Memory B cell (primary cell): ENCODE results near the gene CREB5.
A peak's percentile ranks its signal among the peaks of the same experiment; 100 is the strongest.

Experiments
- ATAC-seq: fragments of 150-1000 bp; cut with Tn5 transposase; 2 replicates; pipeline ENCODE4 v1.10.0; 2021; ENCODE audit warnings: low read depth, mild to moderate bottlenecking, moderate library complexity
- DNase-seq, 2 donors: peaks; one replicate each; pipeline ENCODE4 v3.0.0; 2022; ENCODE audit warnings: low spot score in 2 of 2
- H3K27ac Mint-ChIP-seq: one replicate; pipeline ENCODE4 v1.8.0; 2022; ENCODE audit warnings: mild to moderate bottlenecking, moderate library complexity, mixed read lengths
- H3K27me3 Mint-ChIP-seq: one replicate; pipeline ENCODE4 v1.8.0; 2022; ENCODE audit warnings: mixed read lengths
- H3K36me3 Mint-ChIP-seq: one replicate; pipeline ENCODE4 v1.8.0; 2022; ENCODE audit warnings: mild to moderate bottlenecking, mixed read lengths
- H3K4me1 Mint-ChIP-seq: one replicate; pipeline ENCODE4 v1.8.0; 2022; ENCODE audit warnings: mixed read lengths
- H3K4me3 Mint-ChIP-seq: one replicate; pipeline ENCODE4 v1.8.0; 2022; ENCODE audit warnings: mild to moderate bottlenecking, moderate library complexity, mixed read lengths
- H3K9me3 Mint-ChIP-seq: one replicate; pipeline ENCODE4 v1.8.0; 2022; ENCODE audit warnings: mixed read lengths

The CREB5 gene

DNA sequence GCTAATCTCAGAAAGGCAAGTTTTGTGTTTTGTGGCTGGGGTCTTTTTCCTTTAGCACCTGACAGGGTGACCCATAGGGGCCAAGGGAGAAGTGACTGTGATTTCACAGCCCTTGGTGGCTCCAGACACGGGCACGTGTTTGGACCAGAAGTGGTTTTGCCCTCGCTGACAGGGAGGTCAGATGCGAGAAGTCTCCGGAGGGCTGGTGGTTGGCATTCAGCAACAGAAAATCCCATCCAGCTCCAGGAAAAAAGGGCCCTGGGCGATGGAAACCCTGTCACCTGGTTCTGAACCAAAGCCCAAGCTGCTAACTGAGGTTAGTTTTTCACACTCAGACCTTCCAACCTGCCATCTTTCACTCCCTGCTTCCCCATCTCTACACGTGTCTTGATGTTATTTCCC lies 272.9 kb downstream of the CREB5 start:
- H3K27ac Mint-ChIP-seq = no peak overlapping the region
- H3K9me3 Mint-ChIP-seq = no peaks in the 10 kb centered on the region
- no peaks in the 10 kb centered on the region for H3K27me3 Mint-ChIP-seq
- ATAC-seq (peak; percentile 39), DNase-seq (peak; percentile 8 to 26)
- H3K4me3 Mint-ChIP-seq = no peak overlapping the region
- H3K36me3 Mint-ChIP-seq = no peaks in the 10 kb centered on the region
- H3K4me1 Mint-ChIP-seq = peaks cover 2% of the 10 kb centered on the region

DNA sequence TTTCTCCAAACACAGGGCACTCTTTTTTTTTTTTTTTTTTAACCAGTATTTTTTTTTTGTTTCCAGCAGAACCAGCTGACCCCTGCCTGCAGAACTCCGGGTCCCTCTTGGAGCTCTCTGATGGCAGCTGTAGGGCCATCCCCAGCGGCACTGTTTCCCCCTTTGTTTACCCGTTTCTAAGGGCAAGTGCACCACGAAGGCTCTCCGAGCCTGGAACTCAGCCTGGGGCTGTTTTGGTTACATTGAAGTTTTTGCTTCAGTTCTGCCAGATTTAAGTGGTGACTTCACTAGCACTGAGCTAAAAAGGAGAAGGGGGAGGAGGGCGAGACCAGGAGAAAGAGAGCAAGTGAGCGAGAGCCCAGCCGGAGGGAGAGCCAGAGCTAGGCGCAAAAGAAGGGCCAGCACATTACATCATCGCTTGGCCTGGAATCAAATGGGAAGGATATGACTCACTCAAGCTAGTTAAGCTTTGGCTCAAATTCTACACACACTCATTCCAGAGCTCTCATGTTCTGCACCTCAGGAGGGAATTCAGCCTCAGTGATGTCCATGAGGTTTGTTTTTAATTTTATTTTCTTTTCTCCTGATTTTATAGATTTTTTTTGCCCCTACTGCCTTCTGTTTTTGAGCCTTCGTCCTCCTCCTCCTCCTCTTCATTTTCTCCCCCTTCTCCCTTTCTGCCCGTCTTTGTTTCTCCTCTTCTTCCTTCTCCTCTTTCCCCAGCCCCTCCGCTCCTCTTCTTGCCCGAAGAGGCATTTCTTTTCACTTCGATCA lies 273.5 kb downstream of the CREB5 start:
- peak; percentile 1 to 33 for DNase-seq
- H3K4me3 Mint-ChIP-seq = no peak overlapping the region
- no peaks in the 10 kb centered on the region for H3K9me3 Mint-ChIP-seq

DNA sequence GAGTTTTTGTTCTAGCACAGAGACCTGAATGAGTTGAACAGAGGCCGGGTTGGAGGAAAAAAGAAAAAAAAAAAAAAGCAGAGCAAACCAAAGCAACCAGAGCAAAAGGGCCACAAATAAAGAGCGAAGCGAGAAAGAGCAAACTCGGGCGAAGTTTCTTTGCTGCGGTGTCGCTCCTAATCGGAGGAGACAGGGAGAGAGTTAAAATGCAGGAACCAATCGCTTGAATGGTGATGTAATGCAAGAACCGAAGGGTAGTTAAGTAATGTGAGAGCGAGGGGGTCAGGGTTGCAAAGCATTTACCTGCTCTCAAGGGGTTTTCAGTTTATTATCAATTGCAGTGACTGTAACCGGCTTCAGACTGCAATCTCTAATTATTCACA lies 274.1 kb downstream of the CREB5 start:
- Mint-ChIP-seq H3K9me3 (no peaks in the 10 kb centered on the region), H3K4me3 (no peak overlapping the region), H3K36me3 (no peaks in the 10 kb centered on the region), H3K4me1 (peaks cover 2% of the 10 kb centered on the region), H3K27me3 (no peaks in the 10 kb centered on the region), H3K27ac (no peak overlapping the region)
- DNase-seq = no peak
- ATAC-seq = no peak

More for the DNA sequence above, 273.5 kb downstream of the CREB5 start:
- Mint-ChIP-seq H3K4me1 (peaks cover 2% of the 10 kb centered on the region), H3K27ac (no peak overlapping the region), H3K27me3 (no peaks in the 10 kb centered on the region), H3K36me3 (no peaks in the 10 kb centered on the region)
- peak; percentile 76 for ATAC-seq

DNA sequence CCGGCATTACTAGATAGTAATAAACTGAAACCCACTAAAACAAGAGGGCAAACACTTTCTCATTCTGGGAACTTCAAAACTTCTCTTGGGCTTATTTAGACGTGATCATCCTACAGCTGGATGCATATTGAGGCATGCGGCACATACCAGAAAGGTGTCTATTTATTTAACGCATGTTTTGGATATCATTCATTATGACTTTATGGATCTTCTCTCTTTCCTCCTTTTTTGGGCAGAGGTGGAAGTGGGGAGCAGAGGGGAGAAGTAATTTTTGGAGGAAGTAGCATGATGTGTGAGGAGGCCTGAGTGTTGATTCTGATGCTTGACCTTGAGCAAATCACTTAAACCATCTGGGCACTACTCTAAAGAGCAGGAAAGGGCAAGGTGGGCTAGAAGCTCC lies 275.2 kb downstream of the CREB5 start:
- Mint-ChIP-seq H3K9me3 (no peaks in the 10 kb centered on the region), H3K27ac (no peak overlapping the region), H3K4me1 (peaks cover 2% of the 10 kb centered on the region), H3K4me3 (no peak overlapping the region), H3K36me3 (no peaks in the 10 kb centered on the region), H3K27me3 (no peaks in the 10 kb centered on the region)
- DNase-seq (no peak), ATAC-seq (no peak)

DNA sequence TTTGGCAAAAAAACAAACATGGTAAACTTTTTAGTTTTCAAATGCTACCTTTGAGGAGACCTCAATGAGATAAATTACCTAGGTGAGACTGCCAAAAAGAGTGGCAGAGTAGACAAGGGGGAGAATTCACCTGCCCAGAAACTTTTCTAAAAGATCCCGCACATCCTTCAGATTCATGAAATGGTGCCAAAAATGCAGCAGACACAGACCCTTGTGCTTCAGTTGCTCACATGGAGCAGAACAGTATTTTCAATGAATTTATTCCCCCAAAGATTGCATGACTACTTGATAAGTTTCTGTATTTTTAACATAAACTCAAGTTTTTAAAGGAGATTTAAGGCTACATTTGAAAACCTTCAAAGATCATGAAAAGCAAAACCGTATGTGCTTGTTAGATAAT lies 275.9 kb downstream of the CREB5 start:
- Mint-ChIP-seq H3K9me3 (no peaks in the 10 kb centered on the region), H3K27ac (no peak overlapping the region), H3K27me3 (no peaks in the 10 kb centered on the region), H3K4me1 (peaks cover 2% of the 10 kb centered on the region), H3K4me3 (no peak overlapping the region), H3K36me3 (no peaks in the 10 kb centered on the region)
- DNase-seq = no peak
- no peak for ATAC-seq

DNA sequence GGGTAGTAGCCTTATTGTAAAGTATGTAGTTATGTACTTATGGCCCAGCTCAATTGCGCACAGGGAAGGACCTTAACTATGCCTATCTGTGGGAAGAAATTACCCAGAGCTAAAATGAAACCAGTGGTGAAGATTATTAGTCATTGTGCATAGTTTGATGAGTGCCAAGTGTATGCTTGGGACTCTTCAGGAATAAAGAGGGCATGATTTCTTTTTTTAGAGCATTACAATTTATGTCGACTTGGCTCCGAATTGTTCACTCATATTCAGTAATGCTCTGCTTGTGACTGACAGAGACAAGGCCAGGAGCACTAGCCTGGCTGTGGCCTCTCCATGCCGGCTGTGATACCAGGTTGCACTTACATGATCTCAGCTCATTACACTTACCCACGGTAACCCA lies 276.3 kb downstream of the CREB5 start:
- H3K27ac Mint-ChIP-seq = no peak overlapping the region
- DNase-seq = no peak
- H3K9me3 Mint-ChIP-seq = no peaks in the 10 kb centered on the region
- ATAC-seq = no peak
- no peaks in the 10 kb centered on the region for H3K36me3 Mint-ChIP-seq
- peaks cover 2% of the 10 kb centered on the region for H3K4me1 Mint-ChIP-seq
- no peaks in the 10 kb centered on the region for H3K27me3 Mint-ChIP-seq
- H3K4me3 Mint-ChIP-seq = no peak overlapping the region

DNA sequence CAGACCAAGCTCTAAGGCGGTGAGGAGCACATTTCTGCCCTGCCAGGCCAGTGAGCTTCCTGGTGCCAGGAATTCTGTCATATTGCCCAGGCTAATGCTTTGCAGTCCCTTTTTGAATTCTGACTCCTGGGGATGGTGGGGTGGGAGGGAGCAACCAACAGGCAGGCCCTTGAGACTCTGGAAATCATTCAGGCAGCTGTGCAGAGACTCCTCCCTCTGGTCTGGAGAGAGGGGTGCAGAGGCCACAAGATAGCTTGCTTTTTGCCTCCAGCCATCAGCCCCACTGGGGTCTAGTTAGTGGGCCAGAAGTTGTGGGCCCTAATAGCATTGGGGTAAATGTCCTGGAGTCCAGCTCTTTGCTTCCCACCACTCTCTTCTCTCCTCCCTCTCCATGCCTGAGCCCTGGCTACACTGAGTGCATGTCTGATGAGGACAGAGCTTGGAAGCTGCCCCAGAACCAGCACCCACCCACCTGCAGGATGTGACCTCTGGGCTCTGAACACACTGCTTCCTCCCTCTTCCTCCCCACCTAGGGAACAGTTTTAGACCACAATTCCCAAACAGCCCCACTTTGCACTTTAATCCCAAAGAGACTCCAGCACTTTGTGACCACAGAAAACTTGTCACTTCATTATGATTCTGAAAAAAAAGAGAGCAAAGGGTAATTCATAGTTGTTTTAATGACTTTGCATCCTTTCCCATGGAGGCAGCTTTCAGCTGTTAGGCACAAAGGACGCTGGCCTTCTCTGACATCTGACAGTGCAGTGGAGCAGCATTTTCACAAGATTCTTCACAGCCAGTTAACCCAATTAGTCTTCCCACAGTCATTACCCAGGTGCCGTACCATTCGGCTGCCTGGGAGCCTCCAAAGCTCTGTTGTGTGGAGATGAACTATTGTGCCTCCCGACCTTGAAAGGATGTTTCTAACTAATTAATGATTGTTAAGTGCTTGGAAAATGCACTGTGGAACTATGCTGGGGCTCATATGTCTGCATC lies 283.3 kb downstream of the CREB5 start:
- Mint-ChIP-seq H3K4me3 (no peak overlapping the region), H3K4me1 (peaks cover 2% of the 10 kb centered on the region), H3K27ac (no peak overlapping the region), H3K9me3 (no peaks in the 10 kb centered on the region), H3K36me3 (no peaks in the 10 kb centered on the region), H3K27me3 (no peaks in the 10 kb centered on the region)
- ATAC-seq (no peak), DNase-seq (no peak)

DNA sequence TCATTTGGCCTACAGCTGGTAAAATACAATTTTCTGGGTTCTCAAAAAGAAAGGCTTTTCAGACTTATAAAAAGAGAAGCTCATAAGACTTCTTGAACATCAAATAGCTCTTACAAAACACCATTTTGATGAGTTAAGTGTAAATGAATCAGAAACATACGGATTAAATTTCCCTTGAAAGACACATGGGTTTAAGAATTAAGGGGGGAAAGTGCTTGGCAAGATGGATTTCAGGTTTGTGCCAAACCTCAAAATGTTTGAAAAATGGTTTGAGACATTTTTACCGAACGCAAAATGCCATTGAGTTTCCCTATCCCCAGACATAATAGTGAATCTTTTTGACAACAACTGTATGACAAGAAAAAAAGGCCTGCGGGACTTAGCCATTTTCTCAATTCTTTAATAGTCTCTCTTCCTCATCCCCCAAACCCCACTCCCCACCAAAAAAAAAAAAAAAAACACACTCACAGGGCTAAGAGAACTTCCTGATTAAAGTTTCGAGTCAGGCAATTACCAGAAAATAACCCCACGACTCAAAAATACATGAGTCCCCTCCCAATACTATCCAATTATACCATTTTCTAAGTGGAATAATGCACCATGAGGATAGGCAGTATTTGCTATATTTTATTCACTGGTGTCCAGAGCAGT lies 285.7 kb downstream of the CREB5 start:
- Mint-ChIP-seq H3K36me3 (peaks cover 2% of the 10 kb centered on the region), H3K9me3 (peaks cover 1% of the 10 kb centered on the region), H3K27me3 (no peaks in the 10 kb centered on the region), H3K4me1 (peaks cover 4% of the 10 kb centered on the region), H3K27ac (no peak overlapping the region), H3K4me3 (no peak overlapping the region)
- DNase-seq (no peak), ATAC-seq (no peak)

DNA sequence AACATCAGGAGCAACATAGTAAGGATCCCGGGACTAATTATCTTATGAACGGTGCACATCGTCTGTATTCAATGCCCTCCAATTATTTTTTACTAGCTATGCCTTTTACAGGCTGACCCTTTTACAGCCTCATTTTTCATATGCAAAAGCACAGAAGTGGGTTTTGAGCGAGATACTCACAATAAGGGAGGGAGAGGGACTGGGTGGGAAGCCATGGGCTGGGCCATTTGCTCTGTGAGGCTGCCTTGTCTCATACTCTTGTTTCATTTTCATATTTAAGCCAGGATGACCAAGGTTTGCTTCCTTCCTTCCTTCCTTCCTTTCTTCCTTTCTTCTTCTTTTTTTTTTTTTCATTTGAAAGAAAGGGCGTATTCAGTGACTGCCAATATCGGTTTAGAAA lies 286.5 kb downstream of the CREB5 start:
- no peak for DNase-seq
- H3K27ac Mint-ChIP-seq = no peak overlapping the region
- peaks cover 3% of the 10 kb centered on the region for H3K9me3 Mint-ChIP-seq
- H3K4me1 Mint-ChIP-seq = peaks cover 4% of the 10 kb centered on the region
- no peaks in the 10 kb centered on the region for H3K27me3 Mint-ChIP-seq
- ATAC-seq = no peak
- H3K4me3 Mint-ChIP-seq = no peak overlapping the region
- peaks cover 2% of the 10 kb centered on the region for H3K36me3 Mint-ChIP-seq

DNA sequence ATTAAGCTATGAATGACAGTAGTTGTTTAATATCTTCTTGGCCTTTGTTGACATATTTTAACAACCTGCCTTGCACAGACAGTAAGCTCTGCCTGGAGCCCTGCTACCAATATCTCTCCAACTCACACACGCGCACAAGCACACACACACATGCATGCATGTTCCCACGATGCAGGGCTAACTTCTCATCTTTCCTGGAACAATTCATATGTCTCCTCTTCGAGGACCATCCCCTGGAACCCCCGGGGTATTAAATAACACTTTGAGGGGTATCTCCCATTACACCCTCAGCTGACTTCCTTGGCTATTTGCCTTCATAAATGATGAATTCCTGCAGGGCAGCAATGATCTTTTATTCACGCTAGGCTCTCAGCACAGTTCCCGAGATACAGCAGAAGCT lies 287.8 kb downstream of the CREB5 start:
- ATAC-seq = no peak
- Mint-ChIP-seq H3K4me3 (no peak overlapping the region), H3K36me3 (peaks cover 4% of the 10 kb centered on the region), H3K9me3 (peaks cover 3% of the 10 kb centered on the region), H3K27me3 (no peaks in the 10 kb centered on the region), H3K27ac (no peak overlapping the region), H3K4me1 (peaks cover 6% of the 10 kb centered on the region)
- DNase-seq = no peak

DNA sequence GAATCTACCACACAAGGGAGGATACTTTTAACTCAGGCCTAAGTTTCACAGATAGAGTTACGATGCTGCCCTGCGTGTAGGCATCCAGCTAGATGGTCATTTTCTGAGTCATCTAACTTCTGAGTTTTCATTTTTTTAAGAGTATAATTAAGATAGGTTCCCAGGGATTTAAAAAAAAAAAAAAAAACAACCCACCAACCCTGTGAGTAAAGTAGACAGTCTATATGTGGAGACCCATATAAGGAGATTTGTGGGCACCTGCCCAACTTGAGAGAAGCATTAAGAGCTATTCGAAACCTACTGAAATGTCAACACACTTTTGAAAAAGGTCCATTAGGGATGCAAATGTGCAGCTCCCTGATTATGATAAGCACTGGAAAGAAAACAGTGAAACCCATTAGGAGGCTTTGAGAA lies 288.5 kb downstream of the CREB5 start:
- H3K4me1 Mint-ChIP-seq = peaks cover 6% of the 10 kb centered on the region
- H3K9me3 Mint-ChIP-seq = peaks cover 3% of the 10 kb centered on the region
- no peak for DNase-seq
- H3K27me3 Mint-ChIP-seq = no peaks in the 10 kb centered on the region
- H3K27ac Mint-ChIP-seq = no peak overlapping the region
- ATAC-seq = no peak
- H3K4me3 Mint-ChIP-seq = no peak overlapping the region
- peaks cover 4% of the 10 kb centered on the region for H3K36me3 Mint-ChIP-seq

DNA sequence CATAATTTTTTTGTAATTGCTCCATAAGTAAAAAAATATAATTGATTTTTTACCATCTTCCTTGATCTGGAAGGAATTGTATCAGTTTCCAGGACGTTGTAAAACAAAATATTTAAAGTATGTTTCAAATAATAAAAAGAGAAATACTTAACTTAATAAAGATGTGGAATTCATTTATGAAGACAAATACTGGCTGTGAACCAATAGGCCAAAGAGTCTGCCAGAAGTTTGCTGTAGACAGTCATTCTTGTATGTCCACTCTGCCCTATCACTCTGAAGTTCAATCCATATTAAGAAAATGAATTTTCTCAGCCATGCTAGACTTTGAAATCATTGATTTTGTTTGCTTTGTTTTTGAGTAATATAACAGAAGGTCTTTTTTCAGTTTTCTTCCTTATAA lies 289.4 kb downstream of the CREB5 start:
- ATAC-seq = no peak

DNA sequence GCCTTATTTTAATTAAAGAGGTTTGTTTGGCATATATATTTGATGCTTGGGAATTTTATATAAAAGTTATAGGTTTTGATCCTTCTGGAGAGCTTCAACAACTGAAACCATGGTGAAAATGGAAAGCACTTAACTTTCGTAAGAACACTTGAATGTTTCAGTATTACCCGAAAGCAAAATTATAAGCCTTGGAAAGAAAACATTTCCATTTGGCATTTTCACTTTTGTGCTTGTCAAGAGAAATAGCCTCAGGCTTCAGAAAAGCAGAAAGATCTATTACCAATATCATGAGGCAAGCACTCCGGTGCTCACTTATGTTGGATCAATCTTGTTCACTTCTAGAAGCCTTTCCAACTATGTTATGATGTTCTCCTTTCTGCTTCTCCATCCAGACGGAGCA lies 289.9 kb downstream of the CREB5 start:
- Mint-ChIP-seq H3K9me3 (peaks cover 3% of the 10 kb centered on the region), H3K4me3 (no peak overlapping the region)
- no peak for ATAC-seq

More for the DNA sequence above, 289.4 kb downstream of the CREB5 start:
- H3K27me3 Mint-ChIP-seq = no peaks in the 10 kb centered on the region
- DNase-seq = no peak
- peaks cover 3% of the 10 kb centered on the region for H3K9me3 Mint-ChIP-seq
- H3K27ac Mint-ChIP-seq = no peak overlapping the region
- peaks cover 6% of the 10 kb centered on the region for H3K4me1 Mint-ChIP-seq
- H3K36me3 Mint-ChIP-seq = peaks cover 4% of the 10 kb centered on the region
- no peak overlapping the region for H3K4me3 Mint-ChIP-seq

More for the DNA sequence above, 289.9 kb downstream of the CREB5 start:
- no peak for DNase-seq
- no peak overlapping the region for H3K27ac Mint-ChIP-seq
- peaks cover 4% of the 10 kb centered on the region for H3K36me3 Mint-ChIP-seq
- H3K4me1 Mint-ChIP-seq = peaks cover 6% of the 10 kb centered on the region
- no peaks in the 10 kb centered on the region for H3K27me3 Mint-ChIP-seq
